Adrenal gland (tissue), 12 donors: ENCODE data around the gene KIAA1328. TPM values are rescaled to one million over a fixed set of nuclear protein-coding genes. Genes with fewer than 3 reads are reported as not detected.

ENCODE experiments used
- DNase-seq, 7 donors: peaks; one replicate each; pipeline ENCODE4 v3.0.0-alpha.2; 2019 to 2020
- H3K27ac ChIP-seq, 5 donors: fragments of 200-600 bp; sonication (generic) in 4 of 5; 1 replicate in 3 of 5; 2 replicates in 2 of 5; pipeline versions ENCODE4 v1.5.1 to v1.8.0; 2016 to 2020; ENCODE audit warnings: mild to moderate bottlenecking in 1 of 5
- H3K27me3 ChIP-seq: fragments of 200-600 bp; 2 replicates; pipeline ENCODE4 v1.8.0; 2021
- H3K36me3 ChIP-seq, 2 donors: fragments of 200-600 bp; replicated peaks in 1 of 2; 1 replicate in 1 of 2; 2 replicates in 1 of 2; pipeline versions ENCODE4 v1.5.1 to v1.8.0; 2018 to 2022
- H3K4me1 ChIP-seq, 2 donors: fragments of 200-600 bp; replicated peaks in 1 of 2; 1 replicate in 1 of 2; 2 replicates in 1 of 2; pipeline versions ENCODE4 v1.5.1 to v1.8.0; 2018 to 2021
- H3K4me3 ChIP-seq, 4 donors: fragments of 200-600 bp; sonication (generic) in 3 of 4; one replicate each; pipeline ENCODE4 v1.5.1; 2016 to 2018
- H3K9me3 ChIP-seq, 3 donors: fragments of 200-600 bp; sonication (generic) in 1 of 3; replicated peaks in 1 of 3; 1 replicate in 2 of 3; 2 replicates in 1 of 3; pipeline versions ENCODE4 v1.5.1 to v1.8.0; 2016 to 2021
- CTCF ChIP-seq, 6 experiments: fragments of 450-650 bp in 4 of 6; fragments of 200-600 bp in 2 of 6; sonication (generic) in 1 of 6; IDR thresholded peaks; 1 replicate in 5 of 6; 2 replicates in 1 of 6; pipeline versions ENCODE4 v1.5.1 to v1.8.0; 2016 to 2021; ENCODE audit warnings: antibody characterized with exemption in 6 of 6, mild to moderate bottlenecking in 2 of 6, moderate library complexity in 1 of 6
- POLR2A ChIP-seq, 2 donors: fragments of 450-650 bp; IDR thresholded peaks; one replicate each; pipeline ENCODE4 v1.6.1; 2017; ENCODE audit warnings: antibody characterized with exemption in 2 of 2, mild to moderate bottlenecking in 2 of 2, moderate library complexity in 1 of 2
- WGBS, 4 donors: extraction: QIAGEN DNeasy Blood & Tissue Kit in 2 of 4; methylation state at CpG; one replicate each; pipeline versions ENCODE4 v1.1.5 to v1.1.7; 2013 to 2017; 5-methylcytosine and 5-hydroxymethylcytosine counted together
- intact Hi-C, 2 donors: fragments of 100-400 bp; cut with DNase I; formaldehyde crosslinking; loops; one replicate each; pipeline versions ENCODE4 v1.14.1 to v1.15.0; 2022 to 2023
- polyA plus RNA-seq, 3 donors: library from polyadenylated mRNA; stranded (reverse); fragments of 200-250 nt in 2 of 3; fragments of 350-450 nt in 1 of 3; fragmentation: Illumina TruSeq in 1 of 3; extraction: RNeasy Lipid Tissue Mini Kit (QIAGEN cat#74804) in 1 of 3; gene quantifications; one replicate each; pipeline ENCODE4 v1.2.3, GENCODE V29; 2013 to 2014
- total RNA-seq, 9 donors: library from RNA; depleted of rRNA in 4 of 9; stranded (reverse); fragments of >200 nt in 4 of 9; fragments of 120-200 nt in 1 of 9; fragmentation: NEBNext Ultra II Directional in 1 of 9; extraction: Animal tissue kit (Norgen Biotek cat#: 25700) in 1 of 9; gene quantifications; one replicate each; pipeline versions ENCODE4 v1.1.0 to v1.2.4, GENCODE V29; 2013 to 2023
- donor health status: healthy with polysubstance abuse.
- donor health status: Bipolar disorder and iron deficiency.
- donor health status: DM: yes; HTN: yes; CAD: no.
- donor health status: DM: no; HTN: no; CAD: no.
- donor health status: DM: no; HTN: no; CAD: no.
- donor health status: DM: yes; HTN: yes; CAD: no.

KIAA1328 gene
- total and polyA plus RNA-seq, 12 donors: 2.5 to 20.5 (median 7.2) TPM

- intact Hi-C loops: no loop called here
- WGBS, 4 donors: 87 to 93% (median 90%) methylated on average over 2 of the region's 2 CpGs
- Histone ChIP-seq H3K4me1 (no peaks in the 10 kb centered on the region), H3K27ac (no peak overlapping the region), H3K36me3 (no peaks in the 10 kb centered on the region), H3K27me3 (no peaks in the 10 kb centered on the region), H3K4me3 (no peak overlapping the region), H3K9me3 (no peaks in the 10 kb centered on the region)
- TF ChIP-seq POLR2A (IDR thresholded peaks at IDR 0.05): no peak
- TF ChIP-seq CTCF (IDR thresholded peaks at IDR 0.05): no peak
- DNase-seq: no peak
These were observed 256.4 kb downstream of the KIAA1328 start for GRCh38 chr18:37085362-37085761.

GRCh38 chr18:37107748-37108522 is 279.0 kb downstream of the KIAA1328 start:
- TF ChIP-seq CTCF (IDR thresholded peaks at IDR 0.05): no peak
- TF ChIP-seq POLR2A (IDR thresholded peaks at IDR 0.05): no peak
- Histone ChIP-seq H3K27ac (no peak overlapping the region), H3K4me1 (no peaks in the 10 kb centered on the region), H3K27me3 (no peaks in the 10 kb centered on the region), H3K36me3 (no peaks in the 10 kb centered on the region), H3K9me3 (no peaks in the 10 kb centered on the region), H3K4me3 (no peak overlapping the region)
- intact Hi-C loops: no loop called here
- 84 to 86% (median 84%) methylated on average over 5 of the region's 5 CpGs for WGBS, 4 donors
- no peak for DNase-seq

- intact Hi-C loops: no loop called here
- H3K36me3 ChIP-seq: no peaks in the 10 kb centered on the region
- H3K27ac ChIP-seq: no peak overlapping the region
- no peaks in the 10 kb centered on the region for H3K9me3 ChIP-seq
- H3K27me3 ChIP-seq: no peaks in the 10 kb centered on the region
- H3K4me1 ChIP-seq: no peaks in the 10 kb centered on the region
- DNase-seq: no peak
- no peak for TF ChIP-seq CTCF (IDR thresholded peaks at IDR 0.05)
- TF ChIP-seq POLR2A (IDR thresholded peaks at IDR 0.05): no peak
- no peak overlapping the region for H3K4me3 ChIP-seq
These were observed 293.9 kb downstream of the KIAA1328 start for GRCh38 chr18:37122877-37123276.

GRCh38 chr18:37124516-37124915 is 295.6 kb downstream of the KIAA1328 start:
- TF ChIP-seq CTCF (IDR thresholded peaks at IDR 0.05) (no peak), POLR2A (IDR thresholded peaks at IDR 0.05) (no peak)
- WGBS, 4 donors: 76 to 83% (median 81%) methylated on average over 2 of the region's 2 CpGs
- no peaks in the 10 kb centered on the region for H3K27me3 ChIP-seq
- H3K4me3 ChIP-seq: no peak overlapping the region
- DNase-seq: no peak
- no peaks in the 10 kb centered on the region for H3K9me3 ChIP-seq
- H3K36me3 ChIP-seq: no peaks in the 10 kb centered on the region
- intact Hi-C loops: no loop called here
- no peaks in the 10 kb centered on the region for H3K4me1 ChIP-seq
- no peak overlapping the region for H3K27ac ChIP-seq
